ENCODE data around the gene ADM5. TPM values are rescaled to one million over a fixed set of nuclear protein-coding genes. Genes with fewer than 3 reads are reported as not detected.

Gene ADM5
- total and polyA plus RNA-seq, 2 experiments from 2014 or later, result 0.50 TPM; not detected in 1

DNA sequence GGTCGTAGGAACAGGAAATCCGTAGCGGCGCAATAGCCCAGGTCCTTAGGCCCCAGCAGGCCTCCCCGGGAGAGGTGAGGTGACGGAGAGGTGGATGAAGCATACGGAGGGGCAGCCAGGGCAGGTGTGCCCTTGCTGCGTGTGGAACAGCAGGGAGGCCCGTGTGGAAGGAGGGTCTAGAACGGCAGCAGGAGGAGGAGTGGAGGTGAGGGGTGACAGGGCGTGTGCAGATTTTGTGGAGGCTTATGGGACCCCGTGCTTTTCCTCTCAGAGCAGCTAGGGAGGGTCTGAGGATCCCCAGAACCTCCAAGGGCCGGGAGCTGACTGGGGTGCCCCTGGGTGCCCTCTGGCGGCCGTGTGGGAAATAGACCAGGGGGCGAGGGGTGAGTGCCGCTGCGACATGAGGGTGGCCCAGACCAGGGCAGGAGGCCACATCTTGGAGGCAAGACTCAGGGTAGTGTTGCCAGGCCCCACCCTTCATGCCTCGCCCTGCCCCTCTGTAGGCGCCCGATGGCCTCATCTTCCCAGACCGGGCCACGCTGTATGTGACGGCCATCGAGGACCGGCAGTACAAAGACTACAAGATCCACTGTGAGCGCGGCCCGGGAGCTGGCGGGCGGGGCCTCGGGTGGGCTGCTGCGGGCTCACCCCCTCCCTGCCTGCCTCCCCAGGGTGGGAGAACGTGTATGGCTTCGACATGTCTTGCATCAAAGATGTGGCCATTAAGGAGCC, 5.0 kb upstream of the ADM5 start:
- peaks cover 22% of the 10 kb centered on the region for H4K20me1 ChIP-seq (ENCODE audit: insufficient read depth, poor library complexity, severe bottlenecking)

GRCh38 chr19:49684983-49685553, 4.3 kb upstream of the ADM5 start:
- Histone ChIP-seq H2AFZ (no peak overlapping the region), H3K27me3 (no peaks in the 10 kb centered on the region), H4K20me1 (ENCODE audit: insufficient read depth, poor library complexity, severe bottlenecking) (peaks cover 20% of the 10 kb centered on the region), H3K79me2 (peaks cover 28% of the 10 kb centered on the region), H3K36me3 (replicated peaks; ENCODE audit: insufficient read depth, low read depth) (peaks cover 3% of the 10 kb centered on the region), H3K9me3 (ENCODE audit: low read depth) (no peaks in the 10 kb centered on the region), H3K4me1 (ENCODE audit: insufficient read depth) (peaks cover 18% of the 10 kb centered on the region), H3K4me2 (no peak overlapping the region), H3K4me3 (no peak overlapping the region), H3K9me2 (replicated peaks; ENCODE audit: insufficient read depth) (no peaks in the 10 kb centered on the region), H3K27ac (no peak overlapping the region)
- 95% methylated on average over 13 of the region's 13 CpGs for WGBS (ENCODE audit: low lambda C conversion rate, missing lambda C conversion rate)
- DNase-seq (ENCODE audit: low spot score), result no peak
- TF ChIP-seq, protein P1, sequence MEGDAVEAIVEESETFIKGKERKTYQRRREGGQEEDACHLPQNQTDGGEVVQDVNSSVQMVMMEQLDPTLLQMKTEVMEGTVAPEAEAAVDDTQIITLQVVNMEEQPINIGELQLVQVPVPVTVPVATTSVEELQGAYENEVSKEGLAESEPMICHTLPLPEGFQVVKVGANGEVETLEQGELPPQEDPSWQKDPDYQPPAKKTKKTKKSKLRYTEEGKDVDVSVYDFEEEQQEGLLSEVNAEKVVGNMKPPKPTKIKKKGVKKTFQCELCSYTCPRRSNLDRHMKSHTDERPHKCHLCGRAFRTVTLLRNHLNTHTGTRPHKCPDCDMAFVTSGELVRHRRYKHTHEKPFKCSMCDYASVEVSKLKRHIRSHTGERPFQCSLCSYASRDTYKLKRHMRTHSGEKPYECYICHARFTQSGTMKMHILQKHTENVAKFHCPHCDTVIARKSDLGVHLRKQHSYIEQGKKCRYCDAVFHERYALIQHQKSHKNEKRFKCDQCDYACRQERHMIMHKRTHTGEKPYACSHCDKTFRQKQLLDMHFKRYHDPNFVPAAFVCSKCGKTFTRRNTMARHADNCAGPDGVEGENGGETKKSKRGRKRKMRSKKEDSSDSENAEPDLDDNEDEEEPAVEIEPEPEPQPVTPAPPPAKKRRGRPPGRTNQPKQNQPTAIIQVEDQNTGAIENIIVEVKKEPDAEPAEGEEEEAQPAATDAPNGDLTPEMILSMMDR (IDR thresholded peaks at IDR 0.05; ENCODE audit: poor library complexity), result no peak
- TF ChIP-seq EZH2 (IDR thresholded peaks at IDR 0.05; ENCODE audit: borderline replicate concordance), result no peak
- no peak for TF ChIP-seq EZH2phosphoT487 (IDR thresholded peaks at IDR 0.05; ENCODE audit: low read depth, severe bottlenecking, unreplicated experiment)

More for the DNA sequence above, 5.0 kb upstream of the ADM5 start:
- Histone ChIP-seq H3K4me1 (ENCODE audit: insufficient read depth) (peaks cover 15% of the 10 kb centered on the region), H3K9me3 (ENCODE audit: low read depth) (no peaks in the 10 kb centered on the region), H3K27ac (no peak overlapping the region), H3K79me2 (peaks cover 35% of the 10 kb centered on the region), H3K4me3 (no peak overlapping the region), H3K4me2 (no peak overlapping the region), H3K9me2 (replicated peaks; ENCODE audit: insufficient read depth) (no peaks in the 10 kb centered on the region), H2AFZ (no peak overlapping the region), H3K27me3 (no peaks in the 10 kb centered on the region), H3K36me3 (replicated peaks; ENCODE audit: insufficient read depth, low read depth) (peaks cover 3% of the 10 kb centered on the region)
- TF ChIP-seq EZH2 (IDR thresholded peaks at IDR 0.05; ENCODE audit: borderline replicate concordance), result no peak
- TF ChIP-seq, protein P1 (IDR thresholded peaks at IDR 0.05; ENCODE audit: poor library complexity), result peak; percentile 19
- DNase-seq (ENCODE audit: low spot score), result peak; percentile 19
- 94% methylated on average over 26 of the region's 35 CpGs for WGBS (ENCODE audit: low lambda C conversion rate, missing lambda C conversion rate)

DNA sequence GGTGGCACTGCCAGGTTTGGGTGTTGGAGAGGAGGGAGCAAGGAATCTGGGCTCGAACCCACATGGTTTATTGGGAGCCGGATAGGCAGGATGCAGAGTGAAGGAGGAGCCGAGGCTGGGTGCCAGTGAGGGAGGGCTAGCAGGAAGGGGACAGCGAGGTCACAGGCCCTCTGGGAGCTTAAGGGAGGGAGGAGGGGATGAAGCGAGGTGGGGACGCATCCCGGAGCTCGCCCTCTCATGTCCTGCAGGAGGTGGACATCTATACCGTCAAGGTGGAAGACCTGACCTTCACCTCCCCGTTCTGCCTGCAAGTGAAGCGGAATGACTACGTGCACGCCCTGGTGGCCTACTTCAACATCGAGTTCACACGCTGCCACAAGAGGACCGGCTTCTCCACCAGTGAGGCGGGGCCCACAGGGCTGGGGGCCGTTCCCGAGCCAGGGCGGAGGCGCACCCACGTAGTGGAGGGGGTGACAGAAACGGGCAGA, 3.5 kb upstream of the ADM5 start:
- no peak overlapping the region for H3K4me2 ChIP-seq

More for the DNA sequence above, 3.5 kb upstream of the ADM5 start:
- H3K36me3 ChIP-seq (replicated peaks; ENCODE audit: insufficient read depth, low read depth), result peaks cover 3% of the 10 kb centered on the region
- TF ChIP-seq EZH2 (IDR thresholded peaks at IDR 0.05; ENCODE audit: borderline replicate concordance), result no peak
- TF ChIP-seq EZH2phosphoT487 (IDR thresholded peaks at IDR 0.05; ENCODE audit: low read depth, severe bottlenecking, unreplicated experiment), result no peak
- TF ChIP-seq, protein P1 (IDR thresholded peaks at IDR 0.05; ENCODE audit: poor library complexity), result no peak
- H3K27ac ChIP-seq, result no peak overlapping the region
- H3K27me3 ChIP-seq, result no peaks in the 10 kb centered on the region
- WGBS (ENCODE audit: low lambda C conversion rate, missing lambda C conversion rate), result 97% methylated on average over 22 of the region's 23 CpGs
- H3K9me3 ChIP-seq (ENCODE audit: low read depth), result no peaks in the 10 kb centered on the region
- no peak for DNase-seq (ENCODE audit: low spot score)
- peaks cover 22% of the 10 kb centered on the region for H3K79me2 ChIP-seq
- H3K4me1 ChIP-seq (ENCODE audit: insufficient read depth), result peaks cover 17% of the 10 kb centered on the region
- peaks cover 14% of the 10 kb centered on the region for H4K20me1 ChIP-seq (ENCODE audit: insufficient read depth, poor library complexity, severe bottlenecking)
- H2AFZ ChIP-seq, result no peak overlapping the region
- H3K4me3 ChIP-seq, result no peak overlapping the region
- H3K9me2 ChIP-seq (replicated peaks; ENCODE audit: insufficient read depth), result no peaks in the 10 kb centered on the region

Measured in hepatocyte (in vitro differentiated cells).